ENCODE data around the gene ITPA. TPM values are rescaled to one million over a fixed set of nuclear protein-coding genes. Genes with fewer than 3 reads are reported as not detected.

The ITPA gene
- total and polyA plus RNA-seq, 2 of the 13 experiments (the other 11 are each of a cell fraction or from before 2014, with no cell fraction given), result 60.1 to 103 TPM

- TF ChIP-seq ZHX2 (IDR thresholded peaks at IDR 0.05; ENCODE audit: low read depth), result 0 out of 2 replicates have a peak, but pooled peaks have one; percentile 9
- no peak for TF ChIP-seq ZHX2 (CRISPR knock-in tag; IDR thresholded peaks at IDR 0.05; ENCODE audit: borderline replicate concordance)
- TF ChIP-seq ZNF350 (CRISPR knock-in tag; IDR thresholded peaks at IDR 0.05; ENCODE audit: borderline replicate concordance, low read depth), result 0 out of 2 replicates have a peak, but pooled peaks have one; percentile 6
- TF ChIP-seq ZNF281 (CRISPR knock-in tag; IDR thresholded peaks at IDR 0.05; ENCODE audit: borderline replicate concordance), result no peak
- TF ChIP-seq CCAR2 (optimal IDR thresholded peaks at IDR 0.05; ENCODE audit: low read depth, low read length), result no peak
- no peak for TF ChIP-seq HDAC2 (CRISPR knock-in tag; IDR thresholded peaks at IDR 0.05)
- no peak for TF ChIP-seq ZHX1 (CRISPR knock-in tag; IDR thresholded peaks at IDR 0.05; ENCODE audit: low read depth)
- TF ChIP-seq NFKBIZ (CRISPR knock-in tag; IDR thresholded peaks at IDR 0.05), result no peak
- no peak for TF ChIP-seq ZKSCAN5 (CRISPR knock-in tag; IDR thresholded peaks at IDR 0.05)
- TF ChIP-seq ZNF781 (CRISPR knock-in tag; IDR thresholded peaks at IDR 0.05; ENCODE audit: borderline replicate concordance, not compliant biosample characterization), result no peak
- TF ChIP-seq DBP (CRISPR knock-in tag; IDR thresholded peaks at IDR 0.05; ENCODE audit: not compliant biosample characterization), result no peak
These were observed 28.0 kb downstream of the ITPA start (continued) for GRCh38 chr20:3237011-3237957.

All from HepG2 (cell line).